Activated CD8-positive, alpha-beta memory T cell treated with anti-CD3 and anti-CD28 coated beads for 36 hours (primary cell): ENCODE measurements around the gene CCER1. TPM values are rescaled to one million over a fixed set of nuclear protein-coding genes. Genes with fewer than 3 reads are reported as not detected.
"Not testable (repeated sequence)": the region's sequence is repeated elsewhere in the genome, so short reads cannot be mapped to it uniquely, and the experiment has no call there.

Source experiments
- CTCF ChIA-PET: fragments of 350-600 bp; sonication (Branson Sonifier 250); formaldehyde crosslinking; loops from one replicate; lab custom pipeline; 2021; ENCODE audit warnings: antibody characterized with exemption; lab: Charles Lee
- POLR2A ChIA-PET: fragments of 350-600 bp; sonication (Branson Sonifier 250); formaldehyde crosslinking; loops from one replicate; lab custom pipeline; 2021; ENCODE audit warnings: antibody characterized with exemption; lab: Charles Lee
- total RNA-seq, 2 experiments: library from RNA; stranded (reverse); gene quantifications; one replicate each; pipeline ENCODE4 v1.2.3, GENCODE V29; 2021

CCER1 gene
- not detected for total RNA-seq

- CTCF ChIA-PET: no interaction called here
- POLR2A ChIA-PET: no interaction called here
Measured at GRCh38 chr12:90954921-90955320, at the start of gene CCER1. Gene CCER1, minus strand, starts transcription at chr12:90955176. Its CDS starts 434 bp downstream, at chr12:90954742.

GRCh38 chr12:91003737-91004136 is 48.8 kb upstream of the CCER1 start:
- ChIA-PET CTCF (no interaction called here), POLR2A (no interaction called here)

- ChIA-PET CTCF (no interaction called here), POLR2A (no interaction called here)
Measured at GRCh38 chr12:91001306-91001705, 46.3 kb upstream of the CCER1 start.

- ChIA-PET CTCF (no interaction called here), POLR2A (interaction anchor here (0.6 kb wide), 1 partner anchor 12 kb away, joined by 6 read pairs; no protein-coding TSS in a partner anchor)
Measured at GRCh38 chr12:90999966-91000365, 45.0 kb upstream of the CCER1 start.

GRCh38 chr12:90999527-90999926 is 44.6 kb upstream of the CCER1 start:
- POLR2A ChIA-PET: interaction anchor here (0.6 kb wide), 1 partner anchor 12 kb away, joined by 6 read pairs; no protein-coding TSS in a partner anchor
- CTCF ChIA-PET: no interaction called here

- CTCF ChIA-PET: no interaction called here
- POLR2A ChIA-PET: no interaction called here
Measured at GRCh38 chr12:90995010-90995409, 40.0 kb upstream of the CCER1 start.

GRCh38 chr12:90991952-90992465 is 37.0 kb upstream of the CCER1 start:
- ChIA-PET CTCF (no interaction called here), POLR2A (no interaction called here)

- ChIA-PET CTCF (no interaction called here), POLR2A (no interaction called here)
Measured at GRCh38 chr12:90990611-90991010, 35.6 kb upstream of the CCER1 start.

GRCh38 chr12:90989686-90990111 is 34.7 kb upstream of the CCER1 start:
- CTCF ChIA-PET: no interaction called here
- POLR2A ChIA-PET: no interaction called here

- POLR2A ChIA-PET: no interaction called here
- CTCF ChIA-PET: no interaction called here
Measured at GRCh38 chr12:90987520-90987919, 32.5 kb upstream of the CCER1 start.

- POLR2A ChIA-PET: no interaction called here
Measured at GRCh38 chr12:90987101-90987500, 32.1 kb upstream of the CCER1 start.

GRCh38 chr12:90985331-90985730 is 30.4 kb upstream of the CCER1 start:
- CTCF ChIA-PET: not testable (repeated sequence)

More at GRCh38 chr12:90987101-90987500, 32.1 kb upstream of the CCER1 start:
- CTCF ChIA-PET: no interaction called here

GRCh38 chr12:90984114-90984513 is 29.1 kb upstream of the CCER1 start:
- POLR2A ChIA-PET: no interaction called here

More at GRCh38 chr12:90985331-90985730, 30.4 kb upstream of the CCER1 start:
- POLR2A ChIA-PET: not testable (repeated sequence)

GRCh38 chr12:90982170-90982569 is 27.2 kb upstream of the CCER1 start:
- CTCF ChIA-PET: no interaction called here
- POLR2A ChIA-PET: no interaction called here

More at GRCh38 chr12:90984114-90984513, 29.1 kb upstream of the CCER1 start:
- CTCF ChIA-PET: no interaction called here

GRCh38 chr12:90979951-90980350 is 25.0 kb upstream of the CCER1 start:
- ChIA-PET CTCF (no interaction called here), POLR2A (no interaction called here)

- ChIA-PET POLR2A (no interaction called here), CTCF (interaction anchor here (1.7 kb wide), 1 partner anchor 347 kb away, joined by 5 read pairs; no protein-coding TSS in a partner anchor)
Measured at GRCh38 chr12:90979019-90979418, 24.0 kb upstream of the CCER1 start.

GRCh38 chr12:90978117-90978770 is 23.3 kb upstream of the CCER1 start:
- ChIA-PET CTCF (interaction anchor here (1.7 kb wide), 1 partner anchor 348 kb away, joined by 5 read pairs; no protein-coding TSS in a partner anchor), POLR2A (no interaction called here)

- CTCF ChIA-PET: interaction anchor here (1.7 kb wide), 1 partner anchor 349 kb away, joined by 5 read pairs; no protein-coding TSS in a partner anchor
- POLR2A ChIA-PET: no interaction called here
Measured at GRCh38 chr12:90977224-90977623, 22.2 kb upstream of the CCER1 start.

- ChIA-PET CTCF (no interaction called here), POLR2A (no interaction called here)
Measured at GRCh38 chr12:90974286-90974685, 19.3 kb upstream of the CCER1 start.

- ChIA-PET POLR2A (no interaction called here), CTCF (no interaction called here)
Measured at GRCh38 chr12:90972226-90972625, 17.2 kb upstream of the CCER1 start.

- ChIA-PET POLR2A (no interaction called here), CTCF (no interaction called here)
Measured at GRCh38 chr12:90970911-90971310, 15.9 kb upstream of the CCER1 start.
